Gastrocnemius medialis (tissue), 4 donors: ENCODE measurements around the gene HACD2. TPM values are rescaled to one million over a fixed set of nuclear protein-coding genes. Genes with fewer than 3 reads are reported as not detected.
A peak's percentile ranks its signal among the peaks of the same experiment; 100 is the strongest.

Source experiments
- ATAC-seq, 2 donors: fragments of 150-250 bp; one replicate each; pipeline ENCODE4 v1.9.1; 2016
- DNase-seq, 2 donors: peaks; one replicate each; pipeline ENCODE4 v3.0.0-alpha.2; 2019
- H3K27ac ChIP-seq, 4 donors: fragments of 200-600 bp; sonication (generic); 1 replicate in 1 of 4; 2 replicates in 3 of 4; pipeline ENCODE4 v1.5.1; 2016 to 2018; ENCODE audit warnings: mild to moderate bottlenecking in 2 of 4, moderate library complexity in 1 of 4
- H3K27me3 ChIP-seq, 3 donors: fragments of 200-600 bp; sonication (generic) in 2 of 3; 1 replicate in 1 of 3; 2 replicates in 2 of 3; pipeline versions ENCODE4 v1.5.1 to v1.6.0; 2016 to 2019; ENCODE audit warnings: mild to moderate bottlenecking in 1 of 3, moderate library complexity in 1 of 3
- H3K36me3 ChIP-seq, 2 donors: fragments of 200-600 bp; sonication (generic) in 1 of 2; one replicate each; pipeline ENCODE4 v1.5.1; 2017 to 2018
- H3K4me1 ChIP-seq, 2 donors: fragments of 200-600 bp; sonication (generic) in 1 of 2; one replicate each; pipeline ENCODE4 v1.5.1; 2016 to 2017; ENCODE audit warnings: mild to moderate bottlenecking in 2 of 2
- H3K4me3 ChIP-seq, 4 donors: fragments of 200-600 bp; sonication (generic) in 3 of 4; 1 replicate in 1 of 4; 2 replicates in 3 of 4; pipeline ENCODE4 v1.5.1; 2016 to 2019; ENCODE audit warnings: mild to moderate bottlenecking in 2 of 4
- H3K9me3 ChIP-seq, 3 donors: fragments of 200-600 bp; sonication (generic) in 2 of 3; 1 replicate in 1 of 3; 2 replicates in 2 of 3; pipeline ENCODE4 v1.5.1; 2016 to 2019
- CTCF ChIP-seq, 5 experiments: fragments of 450-650 bp in 3 of 5; fragments of 200-600 bp in 2 of 5; sonication (generic) in 2 of 5; IDR thresholded peaks in 4 of 5; conservative IDR thresholded peaks in 1 of 5; 1 replicate in 4 of 5; 2 replicates in 1 of 5; pipeline ENCODE4 v1.5.1; 2016 to 2019; ENCODE audit warnings: antibody characterized with exemption in 5 of 5, mild to moderate bottlenecking in 3 of 5, moderate library complexity in 3 of 5
- POLR2A ChIP-seq, 2 donors: fragments of 450-650 bp; IDR thresholded peaks; one replicate each; pipeline ENCODE4 v1.6.1; 2017; ENCODE audit warnings: antibody characterized with exemption in 2 of 2, mild to moderate bottlenecking in 2 of 2, moderate library complexity in 2 of 2
- in situ Hi-C, 4 donors: fragments of 200-750 bp; cut with MboI; loops; one replicate each; pipeline versions ENCODE4 v1.15.0 to v1.8.0; 2017; ENCODE audit warnings: low sequenced_read_pairs in 4 of 4
- intact Hi-C: fragments of 100-400 bp; cut with DNase I; formaldehyde crosslinking; loops from one replicate; pipeline ENCODE4 v1.15.1; 2023; ENCODE audit warnings: low total_unique reads
- total RNA-seq, 4 donors: library from RNA; depleted of rRNA; stranded (reverse); fragments of >200 nt; gene quantifications; one replicate each; pipeline versions ENCODE4 v1.1.0 to v1.2.3, GENCODE V29; 2016

HACD2 gene
- total RNA-seq, 4 donors from 2014 or later: 3.9 to 19.8 (median 6.7) TPM

GRCh38 chr3:123586968-123587367 is 2.1 kb upstream of the HACD2 start:
- in situ Hi-C loops: no loop called here
- intact Hi-C loops: no loop called here

GRCh38 chr3:123586131-123586530 is 1.3 kb upstream of the HACD2 start:
- no peaks in the 10 kb centered on the region for H3K9me3 ChIP-seq
- TF ChIP-seq CTCF (IDR thresholded peaks at IDR 0.05 in 4 of 5, conservative IDR thresholded peaks at IDR 0.05 in 1 of 5) (no peak), POLR2A (IDR thresholded peaks at IDR 0.05) (no peak)
- in situ Hi-C loops (no loop called here), intact Hi-C loops (no loop called here)
- H3K4me3 ChIP-seq: peak overlapping the region; percentile 83 to 93 (median 84)
- peaks cover 10 to 17% of the 10 kb centered on the region in 2 donors for H3K4me1 ChIP-seq
- ATAC-seq: no peak
- peak overlapping the region; percentile 84 to 95 (median 92) for H3K27ac ChIP-seq
- no peaks in the 10 kb centered on the region for H3K27me3 ChIP-seq
- H3K36me3 ChIP-seq: peaks cover 0 to 11% of the 10 kb centered on the region in 2 donors
- no peak for DNase-seq

More at GRCh38 chr3:123586968-123587367, 2.1 kb upstream of the HACD2 start:
- Histone ChIP-seq H3K27ac (no peak overlapping the region), H3K4me3 (no peak overlapping the region), H3K9me3 (no peaks in the 10 kb centered on the region), H3K36me3 (peaks cover 0 to 2% of the 10 kb centered on the region in 2 donors), H3K4me1 (peaks cover 10 to 17% of the 10 kb centered on the region in 2 donors), H3K27me3 (no peaks in the 10 kb centered on the region)
- no peak for DNase-seq
- TF ChIP-seq POLR2A (IDR thresholded peaks at IDR 0.05) (no peak), CTCF (IDR thresholded peaks at IDR 0.05 in 4 of 5, conservative IDR thresholded peaks at IDR 0.05 in 1 of 5) (no peak)
- no peak for ATAC-seq

- intact Hi-C loops: loop anchor here (2.0 kb wide), 1 partner anchor 1202 kb away; the partner anchor contains the start of gene MIX23
- ATAC-seq: peak; percentile 48 to 54
- in situ Hi-C loops: no loop called here
- peaks cover 0 to 16% of the 10 kb centered on the region in 2 donors for H3K36me3 ChIP-seq
- H3K9me3 ChIP-seq: no peaks in the 10 kb centered on the region
- DNase-seq: peak; percentile 22 to 50
- H3K27ac ChIP-seq: peak overlapping the region; percentile 84 to 95 (median 92)
- H3K4me1 ChIP-seq: peaks cover 10 to 17% of the 10 kb centered on the region in 2 donors
- TF ChIP-seq POLR2A (IDR thresholded peaks at IDR 0.05): no peak
- peak in 2 of 5 experiments; percentile 14 to 22 for TF ChIP-seq CTCF (IDR thresholded peaks at IDR 0.05 in 4 of 5, conservative IDR thresholded peaks at IDR 0.05 in 1 of 5)
- no peaks in the 10 kb centered on the region for H3K27me3 ChIP-seq
- H3K4me3 ChIP-seq: peak overlapping the region; percentile 83 to 93 (median 84)
Observed at GRCh38 chr3:123584284-123584987, 417 bp downstream of the HACD2 start.

- in situ Hi-C loops (no loop called here), intact Hi-C loops (no loop called here)
- peaks cover 10 to 17% of the 10 kb centered on the region in 2 donors for H3K4me1 ChIP-seq
- DNase-seq (no peak), ATAC-seq (no peak)
- H3K27me3 ChIP-seq: no peaks in the 10 kb centered on the region
- no peak overlapping the region for H3K27ac ChIP-seq
- peaks cover 0 to 21% of the 10 kb centered on the region in 2 donors for H3K36me3 ChIP-seq
- H3K9me3 ChIP-seq: no peaks in the 10 kb centered on the region
- no peak overlapping the region for H3K4me3 ChIP-seq
- TF ChIP-seq POLR2A (IDR thresholded peaks at IDR 0.05) (no peak), CTCF (IDR thresholded peaks at IDR 0.05 in 4 of 5, conservative IDR thresholded peaks at IDR 0.05 in 1 of 5) (no peak)
Observed at GRCh38 chr3:123583561-123583960, 1.3 kb downstream of the HACD2 start.
